ENCODE measurements around the gene TNNI3K. TPM values are rescaled to one million over a fixed set of nuclear protein-coding genes. Genes with fewer than 3 reads are reported as not detected.

Gene TNNI3K
- polyA plus RNA-seq, 1 of the 3 experiments (the other 2 are of a cell fraction): 0.31 TPM

- Histone ChIP-seq H3K36me3 (replicated peaks in 1 of 2; ENCODE audit: control insufficient read depth in 1 of 2, insufficient read depth in 2 of 2, low read length in 1 of 2) (no peaks in the 10 kb centered on the region), H3K27ac (ENCODE audit: low read depth in 2 of 2, low read length in 1 of 2) (no peak overlapping the region), H3K27me3 (ENCODE audit: insufficient read depth) (no peaks in the 10 kb centered on the region), H3K4me3 (ENCODE audit: low read depth in 2 of 2, low read length in 1 of 2) (no peak overlapping the region), H3K79me2 (ENCODE audit: insufficient read depth) (no peaks in the 10 kb centered on the region), H3F3A (replicated peaks; ENCODE audit: insufficient read depth) (no peaks in the 10 kb centered on the region), H4K20me1 (ENCODE audit: insufficient read depth) (no peaks in the 10 kb centered on the region), H3K9me2 (no peaks in the 10 kb centered on the region), H3K9me3 (no peaks in the 10 kb centered on the region), H2AFZ (ENCODE audit: low read depth) (no peak overlapping the region), H3K4me1 (ENCODE audit: control insufficient read depth in 1 of 2, insufficient read depth in 2 of 2, low read depth in 1 of 2, low read length in 1 of 2) (no peaks in the 10 kb centered on the region), H3K9ac (no peak overlapping the region), H3K4me2 (no peak overlapping the region)
- DNase-seq: no peak
- CTCF ChIA-PET: interaction anchor here (0.6 to 1.3 kb wide), 2 partner anchors 12 to 13 kb away, joined by 3 to 6 read pairs; no protein-coding TSS in a partner anchor
- TF ChIP-seq CHD2 (IDR thresholded peaks at IDR 0.05; ENCODE audit: low read length, partially characterized antibody) (no peak), TEAD4 (IDR thresholded peaks at IDR 0.05; ENCODE audit: borderline replicate concordance, insufficient read depth) (no peak)
- POLR2A ChIA-PET: no interaction called here
These were observed 220.2 kb downstream of the TNNI3K start for GRCh38 chr1:74455390-74455789.

- no peaks in the 10 kb centered on the region for H3K79me2 ChIP-seq (ENCODE audit: insufficient read depth)
- H3K27ac ChIP-seq (ENCODE audit: low read depth in 2 of 2, low read length in 1 of 2): no peak overlapping the region
- no peak overlapping the region for H3K9ac ChIP-seq
- no peaks in the 10 kb centered on the region for H3K9me2 ChIP-seq
- POLR2A ChIA-PET: no interaction called here
- H3K27me3 ChIP-seq (ENCODE audit: insufficient read depth): no peaks in the 10 kb centered on the region
- H4K20me1 ChIP-seq (ENCODE audit: insufficient read depth): no peaks in the 10 kb centered on the region
- H3K9me3 ChIP-seq: no peaks in the 10 kb centered on the region
- no peaks in the 10 kb centered on the region for H3F3A ChIP-seq (replicated peaks; ENCODE audit: insufficient read depth)
- DNase-seq: no peak
- H3K36me3 ChIP-seq (replicated peaks in 1 of 2; ENCODE audit: control insufficient read depth in 1 of 2, insufficient read depth in 2 of 2, low read length in 1 of 2): no peaks in the 10 kb centered on the region
- no peaks in the 10 kb centered on the region for H3K4me1 ChIP-seq (ENCODE audit: control insufficient read depth in 1 of 2, insufficient read depth in 2 of 2, low read depth in 1 of 2, low read length in 1 of 2)
- 51% methylated on average over 2 of the region's 2 CpGs for WGBS (ENCODE audit: low lambda C conversion rate)
- no peak overlapping the region for H3K4me2 ChIP-seq
- H3K4me3 ChIP-seq (ENCODE audit: low read depth in 2 of 2, low read length in 1 of 2): no peak overlapping the region
- no peak overlapping the region for H2AFZ ChIP-seq (ENCODE audit: low read depth)
- CTCF ChIA-PET: interaction anchor here (0.8 to 1.1 kb wide), 2 partner anchors 21 to 232 kb away, joined by 3 to 4 read pairs; no protein-coding TSS in a partner anchor
- TF ChIP-seq ZBTB33 (IDR thresholded peaks at IDR 0.05; ENCODE audit: borderline replicate concordance, low read depth) (no peak), SIN3A (IDR thresholded peaks at IDR 0.05; ENCODE audit: borderline replicate concordance, low read depth, low read length) (no peak), USF1 (IDR thresholded peaks at IDR 0.05; ENCODE audit: borderline replicate concordance, low read depth) (no peak), MAX (IDR thresholded peaks at IDR 0.05; ENCODE audit: low read depth) (no peak), SMC3 (IDR thresholded peaks at IDR 0.05; ENCODE audit: low read depth, low read length) (no peak), FOXJ3 (CRISPR knock-in tag; IDR thresholded peaks at IDR 0.05) (no peak), POLR2AphosphoS5 (IDR thresholded peaks at IDR 0.05; ENCODE audit: low read depth, low read length) (no peak), NRF1 (IDR thresholded peaks at IDR 0.05; ENCODE audit: low read depth, low read length) (no peak), USF2 (IDR thresholded peaks at IDR 0.05; ENCODE audit: borderline replicate concordance, low read depth, low read length) (no peak), YY1 (IDR thresholded peaks at IDR 0.05; ENCODE audit: low read depth) (no peak), TEAD4 (IDR thresholded peaks at IDR 0.05; ENCODE audit: borderline replicate concordance, insufficient read depth) (no peak), TCF12 (IDR thresholded peaks at IDR 0.05) (no peak), RFX5 (IDR thresholded peaks at IDR 0.05; ENCODE audit: low read length) (no peak), REST (IDR thresholded peaks at IDR 0.05; ENCODE audit: low read depth, low read length) (no peak), CTCF (IDR thresholded peaks at IDR 0.05) (no peak), GABPA (IDR thresholded peaks at IDR 0.05; ENCODE audit: low read depth) (no peak), MXI1 (IDR thresholded peaks at IDR 0.05; ENCODE audit: low read depth, low read length) (no peak)
These were observed 222.1 kb downstream of the TNNI3K start for GRCh38 chr1:74457253-74457652.

Measured in SK-N-SH (cell line).